Activated CD4-positive, alpha-beta T cell treated with anti-CD3 and anti-CD28 coated beads, Interleukin-2, amount 10 ng/mL, durations not matched to agents 24 days and 14 days (primary cell): ENCODE data around the gene TNKS1BP1. TPM values are rescaled to one million over a fixed set of nuclear protein-coding genes. Genes with fewer than 3 reads are reported as not detected.
"Not testable (repeated sequence)": the region's sequence is repeated elsewhere in the genome, so short reads cannot be mapped to it uniquely, and the experiment has no call there.

Experiments used
- DNase-seq: peaks from one replicate; pipeline ENCODE4 v3.0.0; 2022
- H3K27ac Mint-ChIP-seq: one replicate; pipeline ENCODE4 v1.8.0; 2022; ENCODE audit warnings: mild to moderate bottlenecking, mixed read lengths
- H3K27me3 Mint-ChIP-seq: one replicate; pipeline ENCODE4 v1.8.0; 2022; ENCODE audit warnings: mixed read lengths
- H3K36me3 Mint-ChIP-seq: one replicate; pipeline ENCODE4 v1.8.0; 2022; ENCODE audit warnings: low read depth, mild to moderate bottlenecking, mixed read lengths
- H3K4me1 Mint-ChIP-seq: one replicate; pipeline ENCODE4 v1.8.0; 2021; ENCODE audit warnings: mixed read lengths
- H3K4me3 Mint-ChIP-seq: one replicate; pipeline ENCODE4 v1.8.0; 2022; ENCODE audit warnings: mild to moderate bottlenecking, moderate library complexity, mixed read lengths
- H3K9me3 Mint-ChIP-seq: one replicate; pipeline ENCODE4 v1.8.0; 2021; ENCODE audit warnings: mixed read lengths
- intact Hi-C: fragments of 100-400 bp; cut with micrococcal nuclease; formaldehyde crosslinking; loops from one replicate; pipeline ENCODE4 v1.15.1; 2023
- total RNA-seq: library from RNA; stranded (reverse); gene quantifications from 2 replicates; pipeline ENCODE4 v1.2.3, GENCODE V29; 2022

The TNKS1BP1 gene
- total RNA-seq, 1 donor from 2014 or later: 24.2 TPM

DNA sequence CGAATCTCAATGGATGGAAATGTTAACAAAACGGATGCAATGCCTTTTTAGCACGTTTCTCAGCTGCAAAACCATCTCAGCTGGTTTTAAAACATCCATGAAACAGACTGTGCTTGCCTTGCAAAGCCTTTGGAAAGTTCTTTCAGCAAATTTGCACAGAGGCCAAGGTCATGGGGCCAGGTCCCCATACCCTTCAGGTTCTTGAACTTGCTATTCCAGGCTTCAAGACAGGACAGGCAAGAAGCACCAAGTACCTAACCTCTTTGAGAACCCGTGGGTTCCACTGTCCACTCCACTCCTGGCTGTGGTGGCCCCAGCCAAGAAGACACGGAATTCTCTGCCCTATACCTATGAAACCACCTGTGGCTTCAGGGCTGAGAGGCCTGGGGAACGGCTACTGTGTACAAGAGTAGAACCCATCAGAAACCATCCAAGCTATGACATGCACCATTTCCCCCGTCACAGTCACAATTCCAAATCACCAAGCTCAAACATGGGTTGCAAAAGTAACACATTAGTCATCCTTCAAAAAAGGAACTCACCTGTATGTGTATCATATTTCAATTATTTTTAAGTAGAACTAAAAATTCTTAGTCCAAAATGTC lies 17.0 kb downstream of the TNKS1BP1 start:
- H3K27me3 Mint-ChIP-seq: no peaks in the 10 kb centered on the region
- H3K4me1 Mint-ChIP-seq: peaks cover 14% of the 10 kb centered on the region
- intact Hi-C loops: no loop called here
- H3K36me3 Mint-ChIP-seq: peaks cover 5% of the 10 kb centered on the region
- no peak overlapping the region for H3K4me3 Mint-ChIP-seq
- DNase-seq: no peak
- no peak overlapping the region for H3K27ac Mint-ChIP-seq
- no peaks in the 10 kb centered on the region for H3K9me3 Mint-ChIP-seq

DNA sequence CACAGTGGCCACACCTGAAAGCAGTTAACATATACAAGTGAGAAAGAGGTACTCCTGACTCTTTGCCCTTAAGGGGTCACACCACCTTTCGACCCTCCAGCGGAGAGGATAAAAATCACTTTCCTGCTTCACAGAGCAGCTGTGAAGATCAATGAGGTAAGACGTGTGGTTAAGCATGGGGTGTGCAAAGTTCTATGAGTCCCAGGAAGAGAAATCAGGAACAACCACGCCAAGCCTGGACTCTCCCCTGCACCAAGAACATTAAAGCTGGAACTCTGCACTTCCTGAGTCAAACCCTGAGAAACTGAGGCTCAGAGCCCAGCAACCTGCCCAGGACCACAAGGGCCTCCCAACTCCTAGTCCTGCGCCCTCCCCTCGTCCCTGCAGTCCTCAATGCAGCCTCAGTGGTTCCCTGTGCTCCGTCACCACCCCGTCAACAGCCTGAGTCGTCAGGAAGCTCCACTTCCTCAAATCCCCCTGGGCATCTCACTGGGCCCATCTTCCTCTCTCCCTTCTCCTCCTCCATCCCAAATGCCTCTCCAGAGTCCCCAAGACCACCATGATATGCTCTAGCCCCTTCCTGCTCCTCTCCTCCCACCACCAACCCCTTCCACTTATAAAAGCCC lies 17.7 kb downstream of the TNKS1BP1 start:
- Mint-ChIP-seq H3K4me1 (peaks cover 10% of the 10 kb centered on the region), H3K36me3 (peaks cover 3% of the 10 kb centered on the region), H3K27ac (no peak overlapping the region), H3K4me3 (no peak overlapping the region), H3K27me3 (no peaks in the 10 kb centered on the region), H3K9me3 (no peaks in the 10 kb centered on the region)
- no peak for DNase-seq
- intact Hi-C loops: no loop called here

DNA sequence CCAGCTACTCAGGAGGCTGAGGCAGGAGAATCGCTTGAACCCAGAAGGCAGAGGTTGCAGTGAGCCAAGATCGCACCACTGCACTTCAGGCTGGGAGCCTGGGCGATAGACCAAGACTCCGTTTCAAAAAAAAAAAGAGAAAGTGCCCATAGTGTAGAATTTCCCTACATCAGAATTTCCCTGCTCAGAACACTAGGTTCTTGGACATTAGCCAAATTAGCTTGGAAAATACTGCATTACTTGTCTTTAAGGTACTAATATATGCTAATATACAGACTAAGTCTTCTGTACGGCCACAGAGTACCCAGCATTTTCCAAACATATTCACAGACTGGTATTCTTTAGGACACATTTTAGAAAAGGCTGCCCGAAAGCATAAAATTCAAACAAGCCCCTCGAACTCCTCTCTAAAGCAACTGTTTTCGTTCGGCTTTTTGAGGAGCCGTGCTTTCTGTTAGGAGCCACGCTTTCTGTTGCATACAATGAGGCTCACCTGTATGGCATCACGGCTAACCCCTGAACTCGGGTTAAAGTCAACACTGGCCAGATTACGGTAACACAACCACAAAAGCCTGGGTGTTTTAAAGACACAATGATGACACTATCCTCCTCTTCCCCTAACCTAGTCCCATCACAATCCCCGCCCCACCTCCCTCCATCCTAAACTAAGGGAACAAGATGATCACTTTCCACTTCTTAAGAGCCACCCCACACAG lies 18.4 kb downstream of the TNKS1BP1 start:
- H3K9me3 Mint-ChIP-seq: no peaks in the 10 kb centered on the region

DNA sequence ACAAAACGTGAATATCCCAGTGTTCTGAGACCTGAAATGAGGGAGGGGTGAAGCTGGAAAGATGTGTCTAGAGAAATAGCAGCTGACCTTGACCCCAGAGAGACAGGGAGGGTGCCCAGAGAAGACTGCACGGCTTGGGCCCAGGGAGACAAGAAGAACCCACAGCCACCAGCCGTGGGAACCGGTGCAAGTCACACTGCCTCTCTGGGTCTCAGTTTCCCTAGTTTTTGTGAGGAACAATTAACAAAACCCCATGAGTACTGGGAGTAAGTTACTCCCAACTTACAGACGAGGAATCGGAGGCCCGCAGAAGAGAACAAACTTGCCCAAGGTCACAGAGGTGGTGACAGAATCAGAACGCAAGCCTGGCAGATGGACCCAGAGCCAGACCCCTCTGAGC lies 19.2 kb downstream of the TNKS1BP1 start:
- no peak overlapping the region for H3K27ac Mint-ChIP-seq
- no peak overlapping the region for H3K4me3 Mint-ChIP-seq
- no peaks in the 10 kb centered on the region for H3K27me3 Mint-ChIP-seq
- no peaks in the 10 kb centered on the region for H3K9me3 Mint-ChIP-seq
- no peak for DNase-seq
- peaks cover 15% of the 10 kb centered on the region for H3K36me3 Mint-ChIP-seq
- peaks cover 2% of the 10 kb centered on the region for H3K4me1 Mint-ChIP-seq
- intact Hi-C loops: no loop called here

More for the DNA sequence above, 18.4 kb downstream of the TNKS1BP1 start:
- H3K4me1 Mint-ChIP-seq: peaks cover 7% of the 10 kb centered on the region
- intact Hi-C loops: no loop called here
- H3K4me3 Mint-ChIP-seq: no peak overlapping the region
- H3K27ac Mint-ChIP-seq: no peak overlapping the region
- DNase-seq: no peak
- H3K36me3 Mint-ChIP-seq: peaks cover 9% of the 10 kb centered on the region
- no peaks in the 10 kb centered on the region for H3K27me3 Mint-ChIP-seq

GRCh38 chr11:57303990-57304579 lies 20.7 kb downstream of the TNKS1BP1 start:
- no peak for DNase-seq
- Mint-ChIP-seq H3K4me3 (no peak overlapping the region), H3K27ac (no peak overlapping the region), H3K36me3 (peaks cover 28% of the 10 kb centered on the region), H3K4me1 (peaks cover 2% of the 10 kb centered on the region), H3K27me3 (no peaks in the 10 kb centered on the region), H3K9me3 (no peaks in the 10 kb centered on the region)
- intact Hi-C loops: no loop called here

DNA sequence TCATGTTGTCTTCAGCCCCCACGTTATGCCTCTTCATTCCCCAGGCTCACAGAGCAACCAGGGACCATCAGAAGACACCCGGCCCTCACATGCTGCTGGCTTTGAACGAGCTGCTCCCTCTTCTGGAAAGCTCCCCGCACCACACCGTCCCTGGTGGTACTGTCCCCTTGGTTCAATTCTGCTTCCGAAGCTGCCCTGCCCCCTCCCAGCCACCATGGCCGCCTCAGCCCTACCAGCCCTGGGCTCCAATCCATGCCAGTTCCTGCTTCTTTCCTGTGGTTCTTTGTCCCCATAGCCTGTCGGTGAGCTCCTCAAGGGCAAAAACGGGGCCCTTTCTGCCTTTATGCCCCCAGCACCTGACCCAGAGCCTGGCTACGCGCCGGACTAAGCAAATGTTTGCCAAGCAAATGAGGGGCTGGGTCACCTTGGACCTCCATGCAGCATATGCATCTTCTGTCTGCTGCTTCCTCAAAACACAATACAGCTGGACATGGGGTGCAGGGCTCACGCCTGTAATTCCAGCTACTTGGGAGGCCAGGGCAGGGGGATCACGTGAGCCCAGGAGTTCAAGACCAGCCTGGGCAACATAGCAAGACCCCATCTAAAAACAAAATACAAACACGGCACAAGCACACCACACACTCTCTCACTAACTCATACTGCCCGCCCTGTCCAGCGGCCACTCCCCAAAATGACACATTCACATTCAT lies 21.3 kb downstream of the TNKS1BP1 start:
- intact Hi-C loops: no loop called here
- Mint-ChIP-seq H3K27me3 (no peaks in the 10 kb centered on the region), H3K27ac (no peak overlapping the region), H3K9me3 (no peaks in the 10 kb centered on the region), H3K36me3 (peaks cover 31% of the 10 kb centered on the region), H3K4me3 (no peak overlapping the region), H3K4me1 (peaks cover 2% of the 10 kb centered on the region)
- DNase-seq: no peak

- H3K27ac Mint-ChIP-seq: no peak overlapping the region
- DNase-seq: no peak
- H3K4me1 Mint-ChIP-seq: peaks cover 2% of the 10 kb centered on the region
- no peaks in the 10 kb centered on the region for H3K27me3 Mint-ChIP-seq
- H3K36me3 Mint-ChIP-seq: peaks cover 31% of the 10 kb centered on the region
- H3K9me3 Mint-ChIP-seq: no peaks in the 10 kb centered on the region
- no peak overlapping the region for H3K4me3 Mint-ChIP-seq
- intact Hi-C loops: no loop called here
Measured at GRCh38 chr11:57302489-57302888, 22.3 kb downstream of the TNKS1BP1 start.

GRCh38 chr11:57301711-57302423 lies 22.9 kb downstream of the TNKS1BP1 start:
- Mint-ChIP-seq H3K27ac (no peak overlapping the region), H3K36me3 (peaks cover 31% of the 10 kb centered on the region), H3K4me3 (no peak overlapping the region), H3K9me3 (no peaks in the 10 kb centered on the region), H3K4me1 (peaks cover 2% of the 10 kb centered on the region), H3K27me3 (no peaks in the 10 kb centered on the region)
- no peak for DNase-seq
- intact Hi-C loops: no loop called here

DNA sequence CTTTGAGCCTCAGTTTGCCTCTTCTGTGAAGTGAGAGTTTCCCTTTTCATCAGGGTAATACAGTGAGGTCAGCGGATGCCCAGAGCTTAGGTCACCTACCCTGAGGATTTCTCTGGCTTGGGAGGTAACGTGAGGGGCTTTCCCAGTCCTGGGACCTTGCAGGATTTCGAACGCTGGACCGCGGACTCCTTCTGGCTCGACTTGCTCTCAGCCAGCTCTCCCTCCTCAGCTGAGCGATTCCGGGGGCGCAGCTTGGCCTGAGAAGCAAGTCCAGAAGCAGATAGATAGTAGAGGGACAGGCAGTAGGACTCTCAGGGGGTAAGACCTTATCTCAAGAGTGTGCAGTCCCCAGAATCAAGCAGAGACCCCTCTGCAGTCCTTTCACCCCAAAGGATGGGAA lies 24.0 kb downstream of the TNKS1BP1 start:
- intact Hi-C loops: no loop called here
- peaks cover 31% of the 10 kb centered on the region for H3K36me3 Mint-ChIP-seq
- H3K9me3 Mint-ChIP-seq: no peaks in the 10 kb centered on the region
- no peaks in the 10 kb centered on the region for H3K27me3 Mint-ChIP-seq
- H3K27ac Mint-ChIP-seq: no peak overlapping the region
- no peak for DNase-seq
- H3K4me3 Mint-ChIP-seq: no peak overlapping the region
- H3K4me1 Mint-ChIP-seq: no peaks in the 10 kb centered on the region

DNA sequence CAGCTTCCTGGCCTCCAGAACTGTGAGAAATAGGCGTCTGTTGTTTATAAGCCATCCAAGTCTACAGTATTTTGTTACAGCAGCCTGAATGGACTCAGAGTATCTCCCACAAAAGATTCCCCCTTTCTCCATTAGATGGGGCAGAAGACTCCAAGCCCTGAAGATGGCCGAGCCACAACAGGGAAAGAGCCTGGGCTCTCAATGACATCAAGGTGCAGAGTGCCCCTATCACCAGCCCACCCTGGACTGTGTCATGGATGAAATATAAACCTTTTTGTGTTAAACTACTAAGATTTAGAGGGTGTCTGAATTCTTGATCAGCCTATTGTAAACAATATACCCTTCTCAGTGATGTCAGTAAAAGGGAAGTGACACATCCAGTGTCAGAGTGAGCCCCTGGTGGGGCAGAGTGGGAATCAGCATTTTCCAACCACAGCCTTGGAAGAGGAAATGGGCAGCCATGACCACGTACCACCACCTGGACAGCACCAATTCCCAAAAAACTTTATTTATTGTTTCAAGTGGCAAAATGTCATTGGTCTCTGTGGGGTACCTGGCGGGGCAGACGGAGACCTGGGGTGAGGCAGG lies 25.5 kb downstream of the TNKS1BP1 start:
- Mint-ChIP-seq H3K27me3 (no peaks in the 10 kb centered on the region), H3K4me1 (no peaks in the 10 kb centered on the region), H3K9me3 (no peaks in the 10 kb centered on the region), H3K36me3 (peaks cover 31% of the 10 kb centered on the region), H3K27ac (no peak overlapping the region), H3K4me3 (no peak overlapping the region)
- intact Hi-C loops: no loop called here
- DNase-seq: no peak

DNA sequence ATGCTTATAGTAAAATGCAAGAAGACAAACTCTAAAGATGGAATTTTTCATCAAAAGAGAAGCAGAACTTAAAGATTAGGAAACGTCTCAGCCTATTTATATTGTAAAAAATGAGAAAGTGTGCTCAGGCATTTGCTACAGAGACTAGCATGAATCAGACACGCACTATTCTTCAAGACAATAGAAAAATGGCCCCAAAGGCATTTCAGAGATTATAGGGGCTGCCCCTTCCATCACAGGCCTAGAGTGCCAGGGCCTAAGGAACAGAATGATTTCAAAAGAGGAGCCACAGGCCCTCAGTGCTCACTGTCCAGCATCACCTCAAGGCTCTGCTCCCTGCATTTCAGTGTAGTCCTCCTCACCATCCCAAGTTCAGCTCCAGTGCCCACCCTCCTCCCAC lies 27.5 kb downstream of the TNKS1BP1 start:
- Mint-ChIP-seq H3K9me3 (no peaks in the 10 kb centered on the region), H3K27me3 (no peaks in the 10 kb centered on the region), H3K4me3 (no peak overlapping the region), H3K36me3 (peaks cover 28% of the 10 kb centered on the region), H3K4me1 (no peaks in the 10 kb centered on the region), H3K27ac (no peak overlapping the region)
- intact Hi-C loops: no loop called here
- DNase-seq: no peak

DNA sequence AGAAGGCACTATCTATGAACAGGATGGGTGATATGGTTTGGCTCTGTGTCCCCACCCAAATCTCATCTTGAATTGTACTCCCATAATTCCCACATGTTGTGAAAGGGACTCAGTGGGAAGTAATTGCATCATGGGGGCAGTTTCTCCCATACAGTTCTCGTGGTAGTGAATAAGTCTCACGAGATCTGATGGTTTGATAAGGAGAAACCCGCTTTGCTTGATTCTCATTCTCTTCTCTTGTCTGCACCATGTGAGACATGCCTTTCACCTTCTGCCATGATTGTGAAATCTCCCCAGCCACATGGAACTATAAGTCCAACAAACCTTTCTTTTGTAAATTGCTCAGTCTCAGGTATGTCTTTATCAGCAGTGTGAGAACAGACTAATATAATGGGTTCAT lies 28.5 kb downstream of the TNKS1BP1 start:
- H3K4me1 Mint-ChIP-seq, H3K9me3 Mint-ChIP-seq, intact Hi-C loops, H3K4me3 Mint-ChIP-seq, DNase-seq, H3K27ac Mint-ChIP-seq, H3K27me3 Mint-ChIP-seq: not testable (repeated sequence)
- peaks cover 21% of the 10 kb centered on the region for H3K36me3 Mint-ChIP-seq
